MM.1S (cell line): Measurements from ENCODE around the gene OTULIN.
A peak's percentile ranks its signal among the peaks of the same experiment; 100 is the strongest.

Experiments used
- DNase-seq: peaks from one replicate; pipeline ENCODE4 v3.0.0-alpha.2; 2015
- H2AFZ ChIP-seq: fragments of 300-600 bp; sonication (generic); 2 replicates; pipeline ENCODE4 v1.6.0; 2016; ENCODE audit warnings: antibody characterized with exemption, low read length
- H3F3A ChIP-seq: fragments of 300-600 bp; sonication (generic); 2 replicates; pipeline ENCODE4 v1.6.1; 2016; ENCODE audit warnings: mild to moderate bottlenecking, antibody characterized with exemption, low read length, moderate library complexity, mixed read lengths; ENCODE audit not compliant: insufficient read depth
- H3K27ac ChIP-seq: fragments of 300-600 bp; sonication (generic); 2 replicates; pipeline ENCODE4 v1.5.1; 2016; ENCODE audit warnings: mild to moderate bottlenecking, low read length
- H3K27me3 ChIP-seq: fragments of 300-600 bp; sonication (generic); replicated peaks from 2 replicates; pipeline ENCODE4 v1.6.0; 2016; ENCODE audit warnings: low read length; ENCODE audit not compliant: insufficient read depth
- H3K36me3 ChIP-seq: fragments of 300-600 bp; sonication (generic); replicated peaks from 2 replicates; pipeline ENCODE4 v1.6.1; 2016; ENCODE audit warnings: mild to moderate bottlenecking, low read length, mixed read lengths; ENCODE audit not compliant: insufficient read depth
- H3K4me1 ChIP-seq: fragments of 300-600 bp; sonication (generic); 2 replicates; pipeline ENCODE4 v1.6.1; 2016; ENCODE audit warnings: low read length, mixed read lengths
- H3K4me2 ChIP-seq: fragments of 300-600 bp; sonication (generic); 2 replicates; pipeline ENCODE4 v1.6.0; 2016; ENCODE audit warnings: low read depth, low read length
- H3K4me3 ChIP-seq: fragments of 300-600 bp; sonication (generic); 2 replicates; pipeline ENCODE4 v1.5.1; 2016; ENCODE audit warnings: low read length, mixed read lengths
- H3K79me2 ChIP-seq: fragments of 300-600 bp; sonication (generic); 2 replicates; pipeline ENCODE4 v1.6.1; 2016; ENCODE audit warnings: mixed run types, low read length, mixed read lengths
- H3K9ac ChIP-seq: fragments of 300-600 bp; sonication (generic); 2 replicates; pipeline ENCODE4 v1.6.1; 2016; ENCODE audit warnings: low read length, mixed read lengths
- H3K9me2 ChIP-seq: fragments of 300-600 bp; sonication (generic); replicated peaks from 2 replicates; pipeline ENCODE4 v1.6.1; 2016; ENCODE audit warnings: mild to moderate bottlenecking, low read length, mixed read lengths; ENCODE audit not compliant: insufficient read depth
- H3K9me3 ChIP-seq: fragments of 300-600 bp; sonication (generic); replicated peaks from 2 replicates; pipeline ENCODE4 v1.6.1; 2016; ENCODE audit warnings: mild to moderate bottlenecking, low read length, mixed read lengths; ENCODE audit not compliant: insufficient read depth
- H4K20me1 ChIP-seq: fragments of 300-600 bp; sonication (generic); 2 replicates; pipeline ENCODE4 v1.6.1; 2016; ENCODE audit warnings: mild to moderate bottlenecking, low read length, moderate library complexity, mixed read lengths; ENCODE audit not compliant: insufficient read depth
- CTCF ChIP-seq: fragments of 300-600 bp; sonication (generic); IDR thresholded peaks from 2 replicates; pipeline ENCODE4 v1.5.1; 2016; ENCODE audit warnings: antibody characterized with exemption, low read length, mixed read lengths
- EZH2 ChIP-seq: fragments of 300-600 bp; sonication (generic); optimal IDR thresholded peaks from 2 replicates; pipeline ENCODE3; 2017; ENCODE audit warnings: low read depth, mild to moderate bottlenecking, antibody characterized with exemption, low read length, mixed read lengths
- EZH2phosphoT487 ChIP-seq: fragments of 300-600 bp; sonication (generic); IDR thresholded peaks from 2 replicates; pipeline ENCODE4 v1.6.1; 2018; ENCODE audit warnings: antibody characterized with exemption, low read length

OTULIN gene

GRCh38 chr5:14668181-14668591, 3.7 kb downstream of the OTULIN start:
- peaks cover 27% of the 10 kb centered on the region for H3F3A ChIP-seq
- H3K27me3 ChIP-seq, result no peaks in the 10 kb centered on the region
- H3K4me3 ChIP-seq, result no peak overlapping the region
- H2AFZ ChIP-seq, result no peak overlapping the region
- H3K27ac ChIP-seq, result no peak overlapping the region
- H3K4me1 ChIP-seq, result peaks cover 32% of the 10 kb centered on the region
- H3K9ac ChIP-seq, result no peak overlapping the region; the same call in 1 of the 2 replicates
- H3K9me2 ChIP-seq, result no peaks in the 10 kb centered on the region
- H3K79me2 ChIP-seq, result peaks cover 86% of the 10 kb centered on the region
- TF ChIP-seq EZH2 (no peak), EZH2phosphoT487 (no peak), CTCF (no peak)
- no peak for DNase-seq
- no peaks in the 10 kb centered on the region for H3K9me3 ChIP-seq
- peak overlapping the region; percentile 27; the same call in 1 of the 2 replicates for H3K4me2 ChIP-seq
- H3K36me3 ChIP-seq, result no peaks in the 10 kb centered on the region; the same call in 1 of the 2 replicates
- peaks cover 20% of the 10 kb centered on the region for H4K20me1 ChIP-seq

- Histone ChIP-seq H3K9ac (no peak overlapping the region), H4K20me1 (peaks cover 26% of the 10 kb centered on the region), H3K27me3 (no peaks in the 10 kb centered on the region), H3K27ac (no peak overlapping the region), H2AFZ (no peak overlapping the region), H3K9me3 (no peaks in the 10 kb centered on the region), H3K9me2 (no peaks in the 10 kb centered on the region), H3K36me3 (no peaks in the 10 kb centered on the region; the same call in 1 of the 2 replicates), H3K4me2 (no peak overlapping the region), H3K4me3 (no peak overlapping the region), H3K4me1 (peaks cover 37% of the 10 kb centered on the region), H3K79me2 (peaks cover 96% of the 10 kb centered on the region), H3F3A (peaks cover 21% of the 10 kb centered on the region)
- DNase-seq, result no peak
- no peak for TF ChIP-seq EZH2phosphoT487
- TF ChIP-seq EZH2, result no peak
- TF ChIP-seq CTCF, result no peak
These were observed 4.9 kb downstream of the OTULIN start for GRCh38 chr5:14669415-14669814.

GRCh38 chr5:14669975-14670374, 5.5 kb downstream of the OTULIN start:
- H3K4me2 ChIP-seq, result no peak overlapping the region
- DNase-seq, result no peak
- no peaks in the 10 kb centered on the region for H3K9me3 ChIP-seq
- peaks cover 25% of the 10 kb centered on the region for H3F3A ChIP-seq
- peaks cover 41% of the 10 kb centered on the region for H3K4me1 ChIP-seq
- H3K9ac ChIP-seq, result no peak overlapping the region
- TF ChIP-seq EZH2phosphoT487 (no peak), CTCF (no peak), EZH2 (no peak)
- no peaks in the 10 kb centered on the region; the same call in 1 of the 2 replicates for H3K36me3 ChIP-seq
- no peak overlapping the region for H3K27ac ChIP-seq
- H4K20me1 ChIP-seq, result peaks cover 26% of the 10 kb centered on the region
- H3K27me3 ChIP-seq, result no peaks in the 10 kb centered on the region
- H3K79me2 ChIP-seq, result peaks cover 100% of the 10 kb centered on the region
- H3K9me2 ChIP-seq, result no peaks in the 10 kb centered on the region
- H3K4me3 ChIP-seq, result no peak overlapping the region
- no peak overlapping the region for H2AFZ ChIP-seq
